ENCODE data around the gene TCAP.
A peak's percentile ranks its signal among the peaks of the same experiment; 100 is the strongest.

Gene TCAP

GRCh38 chr17:39664581-39665561 lies at the start of gene TCAP:
TSS of gene TCAP (plus strand) at chr17:39665349. CDS start at chr17:39665360, 11 bp downstream.
- DNase-seq, result no peak

DNA sequence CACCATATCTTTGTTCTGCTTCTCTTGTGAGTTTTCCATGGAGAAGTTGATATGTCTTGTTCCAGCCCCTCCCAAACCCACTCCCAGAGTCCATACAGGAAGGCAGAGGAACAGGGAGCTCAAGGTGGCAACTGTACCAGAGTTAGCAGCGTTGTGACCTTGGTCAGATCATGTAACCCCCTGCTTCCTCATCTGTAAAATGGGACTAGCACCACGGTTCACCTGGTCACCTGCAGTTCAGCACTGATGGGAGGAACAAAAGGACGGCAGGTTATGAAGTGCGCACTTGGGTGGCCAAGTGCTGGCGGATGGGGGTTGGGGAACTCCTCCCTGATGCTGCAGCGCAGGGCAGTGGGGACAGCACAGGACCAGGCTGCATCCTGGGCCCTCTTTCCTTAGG lies 49.7 kb upstream of the TCAP start:
- no peak for DNase-seq

GRCh38 chr17:39617100-39617445 lies 48.1 kb upstream of the TCAP start:
- DNase-seq, result no peak

DNA sequence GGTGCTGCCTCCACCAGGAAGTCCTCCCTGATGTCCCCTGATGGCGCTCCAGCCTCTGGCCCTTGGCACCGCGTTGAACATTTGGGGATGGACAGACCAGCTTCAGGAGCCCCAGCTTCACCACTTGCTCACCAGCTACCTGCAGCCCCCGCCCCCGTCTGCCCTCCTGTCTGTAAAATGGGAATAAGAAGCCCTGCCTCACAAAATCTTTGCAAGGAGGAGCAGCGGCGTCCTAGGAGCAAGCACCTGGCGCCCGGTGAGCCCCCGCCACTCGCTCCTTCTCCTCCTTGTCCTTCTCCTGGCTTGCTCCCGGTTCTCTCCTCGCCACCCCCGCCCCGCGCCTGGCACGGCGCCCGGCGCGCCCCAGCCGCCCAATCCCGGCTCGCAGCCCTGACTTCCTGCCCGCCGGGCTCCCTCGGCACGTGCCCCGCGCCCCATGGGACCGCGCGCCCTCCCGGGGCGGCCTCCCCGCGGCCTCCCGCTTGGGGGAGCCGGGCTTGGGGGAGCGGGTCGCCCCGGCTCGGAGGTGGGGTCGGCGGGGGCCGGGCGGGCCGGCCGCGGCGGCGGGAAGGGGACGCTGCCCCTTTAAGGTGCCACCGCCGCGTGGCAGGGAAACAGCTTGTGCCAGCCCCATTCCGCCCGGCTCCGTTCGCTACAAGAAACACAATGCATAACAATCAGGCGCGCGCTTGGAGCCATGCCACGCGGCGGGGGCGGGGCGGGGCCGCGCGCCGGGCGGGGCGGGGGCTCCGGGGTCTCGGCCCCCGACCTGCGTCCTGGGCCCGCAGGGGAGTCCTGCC lies 47.5 kb upstream of the TCAP start:
- DNase-seq, result peak; percentile 75

GRCh38 chr17:39618246-39618913 lies 46.8 kb upstream of the TCAP start:
- DNase-seq, result no peak

DNA sequence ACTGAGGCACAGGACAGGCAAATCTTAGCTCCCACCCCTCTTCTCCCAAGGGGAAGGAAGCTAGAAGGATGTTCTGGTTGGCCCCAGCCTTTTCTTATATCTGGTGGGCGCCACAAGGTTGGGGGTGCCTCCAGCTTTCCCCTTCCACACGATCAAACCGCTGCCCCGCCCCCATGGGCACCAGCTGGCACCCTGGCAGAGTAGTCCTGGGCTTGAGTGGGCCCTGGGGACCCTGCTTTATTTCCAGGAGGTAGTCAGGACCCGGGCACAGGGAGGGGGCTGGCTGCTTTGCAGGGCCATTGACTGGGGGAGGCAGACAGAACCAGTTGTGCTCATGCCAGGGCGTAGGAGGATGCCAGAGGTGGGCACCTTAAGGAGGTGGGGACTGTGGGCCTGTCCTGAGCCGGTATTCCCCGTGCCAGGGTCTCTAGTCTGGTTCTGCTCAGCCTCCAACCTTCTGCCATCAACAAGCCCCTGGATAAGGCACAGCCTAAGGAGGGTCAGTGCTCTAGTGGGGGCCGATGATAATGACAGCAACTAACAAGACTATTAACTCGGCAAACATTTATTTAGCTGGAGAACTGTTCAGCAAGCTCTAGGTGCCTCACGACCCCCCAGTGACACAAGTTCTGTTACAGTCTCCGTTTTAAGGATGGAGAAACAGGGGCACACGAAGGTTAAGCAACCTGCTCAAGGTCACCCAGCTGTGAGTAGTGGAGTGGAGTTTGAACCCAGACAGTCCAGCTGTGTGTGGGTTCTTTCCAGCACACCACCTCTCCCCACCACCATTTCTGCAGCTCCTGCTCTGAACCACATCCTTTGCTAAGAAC lies 46.0 kb upstream of the TCAP start:
- DNase-seq, result no peak

- DNase-seq, result no peak
These were observed 45.4 kb upstream of the TCAP start for GRCh38 chr17:39619786-39620101.

- peak; percentile 95 for DNase-seq
These were observed 43.4 kb upstream of the TCAP start for GRCh38 chr17:39621523-39622379.

DNA sequence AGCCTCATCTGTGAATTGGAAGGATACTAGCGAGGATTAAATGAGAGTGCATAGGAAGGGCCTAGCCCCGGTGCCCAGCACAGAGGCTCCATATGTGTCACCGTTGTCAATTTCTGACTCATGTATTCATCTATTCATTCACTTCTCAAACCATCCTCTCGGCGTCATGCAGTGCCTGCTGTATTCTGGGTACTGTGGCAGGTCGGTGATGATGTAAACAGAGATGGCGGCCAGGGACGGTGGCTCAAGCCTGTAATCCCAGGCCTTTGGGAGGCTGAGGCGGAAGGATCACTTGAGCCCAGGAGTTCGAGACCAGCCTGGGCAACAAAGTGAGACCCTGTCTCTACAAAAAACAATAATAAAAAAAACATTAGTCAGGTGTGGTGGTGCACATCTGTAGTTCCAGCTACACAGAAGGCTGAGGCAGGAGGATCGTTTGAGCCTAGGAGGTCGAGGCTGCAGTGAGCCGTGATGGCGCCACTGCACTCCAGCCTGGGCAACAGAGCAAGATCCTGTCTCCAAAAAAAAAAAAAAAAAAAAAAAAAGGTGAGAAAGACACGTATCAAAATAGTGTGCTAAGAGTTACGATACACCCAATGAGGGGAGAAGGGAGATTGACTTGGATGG lies 42.7 kb upstream of the TCAP start:
- no peak for DNase-seq

GRCh38 chr17:39623356-39623950 lies 41.7 kb upstream of the TCAP start:
- peak; percentile 86 for DNase-seq

- no peak for DNase-seq
These were observed 40.8 kb upstream of the TCAP start for GRCh38 chr17:39624313-39624712.

- DNase-seq, result no peak
These were observed 39.9 kb upstream of the TCAP start for GRCh38 chr17:39625198-39625785.

DNA sequence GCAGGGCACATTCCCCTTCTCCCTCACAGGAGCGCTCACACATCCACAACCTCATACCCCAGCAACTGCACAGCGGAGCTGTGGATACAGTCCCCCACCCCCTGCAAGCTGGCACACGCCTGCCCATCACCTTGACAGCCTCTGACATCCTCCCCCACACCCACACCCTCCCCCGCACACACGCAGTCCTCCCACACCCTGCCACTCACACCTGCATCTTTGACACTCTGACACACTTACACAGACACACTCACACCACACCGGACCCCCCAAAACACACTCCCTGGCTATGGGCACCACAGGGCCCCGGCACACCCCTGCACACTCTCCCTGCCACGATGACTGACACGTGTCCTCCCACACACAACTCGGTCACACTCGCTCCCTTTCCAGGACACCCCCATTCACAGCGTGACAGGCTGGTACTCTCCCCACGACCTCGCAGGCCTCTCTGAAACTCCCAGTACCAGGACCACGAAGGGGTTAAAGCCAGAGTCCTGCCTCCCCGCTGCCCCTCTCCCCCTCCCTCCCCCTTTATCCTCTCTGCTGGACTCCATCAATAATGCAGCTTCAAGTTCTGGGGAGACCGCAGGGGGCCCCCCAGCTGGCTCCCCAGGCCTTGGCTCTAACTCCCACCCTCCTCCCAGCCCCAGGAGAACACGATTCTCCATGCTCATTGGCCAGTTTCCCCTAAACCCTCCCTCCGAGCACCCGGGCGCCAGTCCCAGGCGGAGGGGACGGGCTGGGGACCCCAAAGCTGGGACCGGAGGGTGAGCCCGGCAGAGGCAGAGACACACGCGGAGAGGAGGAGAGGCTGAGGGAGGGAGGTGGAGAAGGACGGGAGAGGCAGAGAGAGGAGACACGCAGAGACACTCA lies 38.7 kb upstream of the TCAP start, which contains the start of gene PPP1R1B:
Gene PPP1R1B, plus strand, starts transcription at position 782 of the 876 bp plus-strand sequence. CDS start 441 bp downstream, outside the sequence.
- no peak for DNase-seq

GRCh38 chr17:39627047-39627711 lies 38.0 kb upstream of the TCAP start:
- DNase-seq, result no peak

DNA sequence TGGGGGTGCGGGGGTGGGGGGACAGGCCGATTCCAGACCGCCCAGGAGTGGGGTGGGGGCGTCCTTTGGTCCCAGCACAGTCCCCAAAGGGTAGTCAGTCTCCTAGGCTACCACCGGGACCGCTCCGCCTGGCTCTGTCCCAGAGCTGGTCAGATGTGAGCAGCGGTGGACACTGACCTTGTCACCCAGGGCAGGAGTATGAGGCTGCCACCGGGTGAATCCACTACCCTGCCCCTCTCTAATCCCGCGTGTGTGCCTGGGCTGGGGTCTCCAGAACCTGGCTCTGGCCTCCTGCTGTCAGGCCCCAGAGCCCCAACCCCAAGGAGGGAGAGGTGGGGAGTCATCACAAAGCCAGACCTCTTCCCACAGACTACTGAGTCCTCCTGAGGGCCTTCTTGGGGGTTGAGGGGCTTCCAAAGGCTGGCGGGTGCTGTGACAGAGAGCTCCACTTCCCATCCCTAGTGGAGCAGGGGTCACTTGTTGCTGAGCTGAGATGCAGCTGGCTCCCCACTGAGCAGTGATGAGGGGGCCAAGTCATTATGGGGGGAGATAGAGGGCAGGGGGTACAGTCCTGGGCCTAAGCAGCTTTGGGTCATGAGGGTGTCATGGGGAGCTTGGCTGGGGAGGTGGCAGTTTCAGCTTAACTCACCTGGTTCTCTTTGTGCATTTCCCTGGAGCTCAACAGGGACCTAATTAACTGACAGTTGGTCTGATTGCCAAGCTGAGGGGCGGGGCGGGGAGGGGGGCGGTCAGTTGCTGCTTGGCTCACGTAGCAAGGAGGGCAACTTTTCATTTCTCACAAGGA lies 37.2 kb upstream of the TCAP start:
- DNase-seq, result no peak

DNA sequence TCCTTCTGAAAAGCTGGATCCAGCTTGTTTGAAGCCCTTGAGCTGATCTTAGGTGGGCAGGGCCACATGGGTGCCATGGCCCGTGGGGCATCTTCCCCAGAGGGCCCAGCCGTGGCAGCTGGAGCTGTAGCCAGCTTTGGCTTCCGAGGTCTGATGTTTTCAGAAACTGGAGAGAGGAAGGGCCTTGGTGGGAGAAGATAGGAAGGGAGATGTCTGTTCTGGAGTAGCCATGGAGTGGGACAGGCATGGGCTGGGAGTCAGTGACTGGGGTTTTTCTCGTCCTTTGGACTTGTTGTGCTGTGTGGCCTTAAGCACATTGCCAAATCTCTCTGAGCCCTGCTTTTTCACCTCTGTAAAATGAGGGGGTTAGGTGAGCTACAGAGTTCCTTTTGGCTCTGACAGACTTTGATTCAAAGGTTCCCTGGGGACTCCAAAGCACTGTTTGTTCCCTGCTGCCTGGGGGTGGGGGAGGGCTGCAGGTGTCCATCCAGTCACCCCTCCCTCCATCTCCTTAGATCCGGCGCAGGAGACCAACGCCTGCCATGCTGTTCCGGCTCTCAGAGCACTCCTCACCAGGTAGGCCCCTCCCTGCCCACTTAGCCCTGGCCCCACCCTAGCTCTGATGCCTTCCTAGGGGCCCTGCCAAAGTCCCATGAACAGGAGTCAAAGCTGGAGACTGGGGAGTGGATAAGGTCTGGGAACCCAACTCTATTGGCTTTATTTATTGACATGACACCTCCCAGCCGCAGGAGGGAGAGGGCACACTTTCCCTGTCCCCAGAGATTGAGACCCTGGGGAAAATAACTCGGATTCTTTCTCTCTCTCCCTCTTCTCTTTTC lies 36.3 kb upstream of the TCAP start:
- DNase-seq, result no peak

GRCh38 chr17:39629494-39629880 lies 35.7 kb upstream of the TCAP start:
- no peak for DNase-seq

All from right forelimb (tissue), 1 donor.